Ascending aorta (tissue), 2 donors: ENCODE measurements around the gene HEMGN. TPM values are rescaled to one million over a fixed set of nuclear protein-coding genes. Genes with fewer than 3 reads are reported as not detected.
"Not testable (repeated sequence)": the region's sequence is repeated elsewhere in the genome, so short reads cannot be mapped to it uniquely, and the experiment has no call there.

ENCODE experiments used
- DNase-seq, 2 donors: peaks; one replicate each; pipeline ENCODE4 v3.0.0-alpha.2; 2019; ENCODE audit warnings: low spot score in 2 of 2
- H3K27ac ChIP-seq, 2 donors: fragments of 200-600 bp; sonication (generic); one replicate each; pipeline ENCODE4 v1.5.1; 2016 to 2017; ENCODE audit warnings: mild to moderate bottlenecking in 1 of 2
- H3K27me3 ChIP-seq: fragments of 200-600 bp; sonication (generic); one replicate; pipeline ENCODE4 v1.5.1; 2017
- H3K36me3 ChIP-seq, 2 donors: fragments of 200-600 bp; sonication (generic); one replicate each; pipeline ENCODE4 v1.5.1; 2016
- H3K4me1 ChIP-seq, 2 donors: fragments of 200-600 bp; sonication (generic); one replicate each; pipeline ENCODE4 v1.5.1; 2016 to 2017; ENCODE audit warnings: mild to moderate bottlenecking in 1 of 2
- H3K4me3 ChIP-seq, 2 donors: fragments of 200-600 bp; sonication (generic); one replicate each; pipeline ENCODE4 v1.5.1; 2016 to 2017; ENCODE audit warnings: mild to moderate bottlenecking in 1 of 2
- H3K9me3 ChIP-seq, 2 donors: fragments of 200-600 bp; sonication (generic); one replicate each; pipeline ENCODE4 v1.5.1; 2016
- intact Hi-C: fragments of 100-400 bp; cut with DNase I; formaldehyde crosslinking; loops from one replicate; pipeline ENCODE4 v1.15.1; 2023
- total RNA-seq: library from RNA; depleted of rRNA; stranded (reverse); fragments of >200 nt; gene quantifications from one replicate; pipeline ENCODE4 v1.1.0, GENCODE V29; 2016
- TF ChIP-seq, protein P1 (sequence below), 3 experiments: fragments of 200-600 bp in 2 of 3; fragments of 450-650 bp in 1 of 3; sonication (generic) in 2 of 3; IDR thresholded peaks; one replicate each; pipeline ENCODE4 v1.5.1; 2016 to 2019; ENCODE audit warnings: antibody characterized with exemption in 3 of 3, mild to moderate bottlenecking in 1 of 3, moderate library complexity in 1 of 3

Gene HEMGN
- total RNA-seq, 1 donor from 2014 or later: not detected

DNA sequence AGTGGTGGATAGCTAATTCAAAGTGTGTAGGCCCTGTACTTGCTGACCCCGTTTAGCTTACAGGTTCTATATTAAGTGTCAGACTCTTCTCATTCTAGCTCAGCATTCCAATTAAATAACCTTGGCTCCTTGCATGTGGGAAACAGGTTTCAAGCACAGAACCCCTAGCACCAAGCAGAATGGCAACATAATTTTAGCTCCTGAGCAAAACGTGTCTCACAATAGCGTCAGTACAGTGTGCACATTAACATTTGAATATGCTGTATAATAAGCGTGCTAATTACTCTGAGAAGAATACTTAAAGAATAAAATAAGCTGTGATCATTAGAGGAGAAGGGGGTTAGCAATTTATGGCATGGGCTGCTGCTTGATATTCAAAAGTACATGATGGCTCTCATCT lies 24.2 kb upstream of the HEMGN start:
- Histone ChIP-seq H3K9me3 (no peaks in the 10 kb centered on the region), H3K4me3 (no peak overlapping the region), H3K36me3 (no peaks in the 10 kb centered on the region), H3K4me1 (no peaks in the 10 kb centered on the region), H3K27me3 (no peaks in the 10 kb centered on the region), H3K27ac (no peak overlapping the region)
- DNase-seq: no peak
- intact Hi-C loops: no loop called here
- TF ChIP-seq, protein P1, sequence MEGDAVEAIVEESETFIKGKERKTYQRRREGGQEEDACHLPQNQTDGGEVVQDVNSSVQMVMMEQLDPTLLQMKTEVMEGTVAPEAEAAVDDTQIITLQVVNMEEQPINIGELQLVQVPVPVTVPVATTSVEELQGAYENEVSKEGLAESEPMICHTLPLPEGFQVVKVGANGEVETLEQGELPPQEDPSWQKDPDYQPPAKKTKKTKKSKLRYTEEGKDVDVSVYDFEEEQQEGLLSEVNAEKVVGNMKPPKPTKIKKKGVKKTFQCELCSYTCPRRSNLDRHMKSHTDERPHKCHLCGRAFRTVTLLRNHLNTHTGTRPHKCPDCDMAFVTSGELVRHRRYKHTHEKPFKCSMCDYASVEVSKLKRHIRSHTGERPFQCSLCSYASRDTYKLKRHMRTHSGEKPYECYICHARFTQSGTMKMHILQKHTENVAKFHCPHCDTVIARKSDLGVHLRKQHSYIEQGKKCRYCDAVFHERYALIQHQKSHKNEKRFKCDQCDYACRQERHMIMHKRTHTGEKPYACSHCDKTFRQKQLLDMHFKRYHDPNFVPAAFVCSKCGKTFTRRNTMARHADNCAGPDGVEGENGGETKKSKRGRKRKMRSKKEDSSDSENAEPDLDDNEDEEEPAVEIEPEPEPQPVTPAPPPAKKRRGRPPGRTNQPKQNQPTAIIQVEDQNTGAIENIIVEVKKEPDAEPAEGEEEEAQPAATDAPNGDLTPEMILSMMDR (IDR thresholded peaks at IDR 0.05): no peak

DNA sequence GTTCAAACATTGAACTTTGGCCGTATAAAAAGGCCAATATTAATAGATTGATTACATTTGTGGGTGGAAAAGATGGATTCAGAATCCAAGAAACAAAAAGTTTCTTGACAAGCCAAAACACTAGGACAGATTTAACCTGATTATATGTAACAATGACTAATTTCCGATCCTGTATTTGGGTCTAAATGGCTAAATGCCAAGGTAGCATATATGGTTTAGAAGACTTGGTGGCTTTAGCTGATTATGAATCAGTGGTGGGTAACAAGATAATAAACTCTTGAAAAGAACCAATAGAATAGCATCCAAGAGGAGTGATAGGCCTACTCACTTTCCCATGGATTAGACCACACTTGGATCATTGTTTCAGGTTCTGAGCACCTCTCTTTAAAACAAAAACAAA lies 23.4 kb upstream of the HEMGN start:
- Histone ChIP-seq H3K4me1 (no peaks in the 10 kb centered on the region), H3K36me3 (no peaks in the 10 kb centered on the region)
- intact Hi-C loops: no loop called here

DNA sequence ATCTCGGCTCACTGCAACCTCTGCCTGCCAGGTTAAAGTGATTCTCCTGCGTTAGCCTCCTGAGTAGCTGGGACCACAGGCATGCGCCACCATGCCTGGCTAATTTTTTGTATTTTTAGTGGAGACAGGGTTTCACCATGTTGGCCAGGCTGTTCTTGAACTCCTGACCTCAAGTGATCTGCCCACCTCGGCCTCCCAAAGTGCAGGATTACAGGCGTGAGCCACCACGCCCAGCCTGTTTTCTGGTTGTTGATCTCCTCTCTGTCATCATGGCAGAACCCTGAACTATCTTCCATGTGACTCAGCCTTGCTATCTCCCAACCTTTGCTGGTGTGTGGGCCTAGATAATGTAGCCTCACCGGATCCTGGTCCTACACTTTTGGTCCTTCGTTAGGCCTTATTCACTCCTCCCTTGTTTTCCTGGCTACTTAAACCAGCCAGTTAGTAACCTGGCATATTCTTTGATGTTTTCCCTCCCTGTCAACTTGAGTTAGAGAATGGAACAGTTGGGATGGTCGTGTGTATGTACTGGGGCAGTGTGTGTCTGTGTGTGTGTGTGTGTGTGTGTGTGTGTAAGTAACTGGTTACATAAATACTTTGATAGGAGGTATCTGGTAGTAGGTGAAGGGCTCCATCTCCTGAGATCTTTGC lies 22.8 kb upstream of the HEMGN start:
- H3K27ac ChIP-seq, H3K36me3 ChIP-seq, DNase-seq, H3K4me1 ChIP-seq, H3K27me3 ChIP-seq, H3K9me3 ChIP-seq, intact Hi-C loops, H3K4me3 ChIP-seq: not testable (repeated sequence)

More for the DNA sequence above, 23.4 kb upstream of the HEMGN start:
- Histone ChIP-seq H3K27me3 (no peaks in the 10 kb centered on the region), H3K4me3 (no peak overlapping the region), H3K27ac (no peak overlapping the region), H3K9me3 (no peaks in the 10 kb centered on the region)
- no peak for DNase-seq
- TF ChIP-seq, protein P1 (IDR thresholded peaks at IDR 0.05): no peak

DNA sequence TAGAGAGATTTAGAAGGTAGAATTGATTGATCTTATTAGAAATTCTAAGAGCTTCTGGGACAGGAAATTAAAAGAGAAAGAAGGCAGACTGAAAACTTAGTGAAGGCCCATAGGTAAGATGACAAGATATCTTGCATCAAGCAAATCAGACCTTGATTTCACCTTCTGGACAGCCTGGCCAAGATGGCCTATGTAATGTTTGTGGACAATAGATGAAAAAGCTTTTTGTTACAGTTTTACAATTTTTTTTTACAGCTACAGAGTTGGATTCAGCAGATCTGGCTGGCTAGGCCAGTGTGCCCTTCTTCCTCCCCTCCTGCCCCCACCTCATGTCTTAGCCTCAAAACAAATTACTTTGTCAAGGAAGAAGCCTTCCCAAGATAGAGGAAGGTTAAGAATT lies 21.6 kb upstream of the HEMGN start:
- DNase-seq: no peak
- TF ChIP-seq, protein P1 (IDR thresholded peaks at IDR 0.05): no peak
- intact Hi-C loops: no loop called here
- Histone ChIP-seq H3K36me3 (no peaks in the 10 kb centered on the region), H3K27ac (no peak overlapping the region), H3K9me3 (no peaks in the 10 kb centered on the region), H3K27me3 (no peaks in the 10 kb centered on the region), H3K4me1 (no peaks in the 10 kb centered on the region), H3K4me3 (no peak overlapping the region)

DNA sequence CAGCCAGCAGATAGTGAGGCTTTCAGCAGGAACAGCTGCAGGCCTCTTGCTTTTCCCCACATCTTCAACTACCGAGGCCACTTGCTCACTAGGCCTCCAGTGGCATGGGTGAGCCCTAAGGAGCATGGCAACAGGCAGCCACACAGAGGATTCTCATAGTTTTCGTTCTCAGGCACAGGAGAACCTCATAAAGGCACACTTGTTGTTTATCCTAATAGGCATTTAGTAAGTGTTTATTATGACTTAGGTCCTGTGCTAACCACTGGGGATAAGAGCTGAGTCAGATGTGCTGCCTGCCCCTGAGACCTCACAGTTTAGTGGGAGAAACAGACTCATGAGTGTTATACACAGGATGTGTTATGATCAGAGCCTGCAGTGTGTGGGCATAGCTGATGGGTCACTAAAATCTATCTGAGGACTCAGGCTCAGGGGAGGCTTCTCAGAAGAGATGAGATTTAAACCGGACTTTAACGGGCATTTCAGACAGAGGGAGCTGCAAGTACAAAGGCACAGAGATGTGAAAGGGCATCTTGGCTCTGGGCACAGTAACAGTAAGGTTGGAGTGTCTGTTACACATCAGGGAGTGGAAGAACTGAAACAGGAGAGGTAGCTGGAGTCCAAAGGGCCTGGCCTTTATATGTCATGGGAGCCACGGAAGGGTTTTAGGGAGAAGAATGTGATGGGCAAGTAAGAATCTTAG lies 21.0 kb upstream of the HEMGN start:
- no peak for DNase-seq
- no peaks in the 10 kb centered on the region for H3K27me3 ChIP-seq
- intact Hi-C loops: no loop called here
- H3K27ac ChIP-seq: no peak overlapping the region
- no peaks in the 10 kb centered on the region for H3K4me1 ChIP-seq
- no peak overlapping the region for H3K4me3 ChIP-seq
- no peaks in the 10 kb centered on the region for H3K9me3 ChIP-seq
- no peaks in the 10 kb centered on the region for H3K36me3 ChIP-seq
- TF ChIP-seq, protein P1 (IDR thresholded peaks at IDR 0.05): no peak

DNA sequence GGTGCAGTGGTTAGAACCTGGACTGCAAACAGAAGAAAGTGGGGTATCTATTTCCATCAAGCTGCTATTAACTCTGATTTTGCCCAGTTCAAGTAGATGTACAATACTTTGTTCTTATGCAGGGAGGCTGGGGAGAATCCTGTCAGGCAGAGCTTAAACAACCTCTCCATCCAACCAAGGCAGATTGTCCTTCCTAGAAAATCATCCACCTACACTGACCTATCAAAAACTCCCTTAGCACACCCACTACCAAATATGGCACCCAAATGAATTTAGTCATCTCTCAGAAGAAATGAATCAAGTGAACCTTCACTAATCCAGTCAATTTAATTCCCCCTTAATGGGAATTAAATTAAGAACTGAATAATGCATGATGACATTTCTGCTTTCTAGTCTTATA lies 18.4 kb upstream of the HEMGN start:
- no peaks in the 10 kb centered on the region for H3K9me3 ChIP-seq
- no peaks in the 10 kb centered on the region for H3K27me3 ChIP-seq
- H3K36me3 ChIP-seq: no peaks in the 10 kb centered on the region
- H3K4me3 ChIP-seq: no peak overlapping the region
- no peak for DNase-seq
- intact Hi-C loops: no loop called here
- no peaks in the 10 kb centered on the region for H3K4me1 ChIP-seq
- TF ChIP-seq, protein P1 (IDR thresholded peaks at IDR 0.05): no peak
- H3K27ac ChIP-seq: no peak overlapping the region
